ENCODE results near the gene CLIP2.
A peak's percentile ranks its signal among the peaks of the same experiment; 100 is the strongest.

The CLIP2 gene

GRCh38 chr7:74271742-74272141 is 17.5 kb upstream of the CLIP2 start:
- DNase-seq (ENCODE audit: low spot score) = no peak

GRCh38 chr7:74272305-74273038 is 16.7 kb upstream of the CLIP2 start:
- DNase-seq (ENCODE audit: low spot score) = peak; percentile 67

GRCh38 chr7:74275401-74275881 is 13.8 kb upstream of the CLIP2 start:
- no peak for DNase-seq (ENCODE audit: low spot score)

GRCh38 chr7:74277636-74278035 is 11.6 kb upstream of the CLIP2 start:
- DNase-seq (ENCODE audit: low spot score) = no peak

- no peak for DNase-seq (ENCODE audit: low spot score)
Observed at GRCh38 chr7:74280985-74281384, 8.2 kb upstream of the CLIP2 start.

- no peak for DNase-seq (ENCODE audit: low spot score)
Observed at GRCh38 chr7:74282748-74283459, 6.3 kb upstream of the CLIP2 start.

- DNase-seq (ENCODE audit: low spot score) = peak; percentile 50
Observed at GRCh38 chr7:74283858-74284447, 5.3 kb upstream of the CLIP2 start.

GRCh38 chr7:74284781-74285259 is 4.4 kb upstream of the CLIP2 start:
- no peak for DNase-seq (ENCODE audit: low spot score)

- DNase-seq (ENCODE audit: low spot score) = no peak
Observed at GRCh38 chr7:74286131-74286530, 3.1 kb upstream of the CLIP2 start.

- no peak for DNase-seq (ENCODE audit: low spot score)
Observed at GRCh38 chr7:74287303-74288033, 1.7 kb upstream of the CLIP2 start.

- DNase-seq (ENCODE audit: low spot score) = no peak
Observed at GRCh38 chr7:74288034-74288881, 949 bp upstream of the CLIP2 start.

GRCh38 chr7:74289659-74290552 is 699 bp downstream of the CLIP2 start:
- peak; percentile 39 for DNase-seq (ENCODE audit: low spot score)

GRCh38 chr7:74290553-74290950 is 1.3 kb downstream of the CLIP2 start:
- peak; percentile 53 for DNase-seq (ENCODE audit: low spot score)

GRCh38 chr7:74290981-74291441 is 1.8 kb downstream of the CLIP2 start:
- DNase-seq (ENCODE audit: low spot score) = no peak

GRCh38 chr7:74291535-74291934 is 2.3 kb downstream of the CLIP2 start:
- DNase-seq (ENCODE audit: low spot score) = no peak

- no peak for DNase-seq (ENCODE audit: low spot score)
Observed at GRCh38 chr7:74292757-74293576, 3.8 kb downstream of the CLIP2 start.

GRCh38 chr7:74293577-74293908 is 4.3 kb downstream of the CLIP2 start:
- DNase-seq (ENCODE audit: low spot score) = no peak

- DNase-seq (ENCODE audit: low spot score) = no peak
Observed at GRCh38 chr7:74294191-74294998, 5.2 kb downstream of the CLIP2 start.

Measured in pons (tissue), 1 donor.